Kidney (tissue), 14 donors: ENCODE measurements around the gene NEDD9. TPM values are rescaled to one million over a fixed set of nuclear protein-coding genes. Genes with fewer than 3 reads are reported as not detected.

Experiments
- DNase-seq, 5 donors: peaks; one replicate each; pipeline ENCODE4 v3.0.0-alpha.2; 2013 to 2020
- FAIRE-seq: peaks from 2 replicates; lab custom pipeline; 2012; peaks lifted over from hg19 to GRCh38; lab: Jason Lieb, UNC
- H3K27ac ChIP-seq, 2 donors: one replicate each; pipeline ENCODE4 v1.7.0; 2013; ENCODE audit warnings: low read depth in 2 of 2, low read length in 2 of 2, inconsistent platforms in 1 of 2
- H3K27me3 ChIP-seq: one replicate; pipeline ENCODE4 v1.7.1; 2013; ENCODE audit warnings: low read length, inconsistent platforms; ENCODE audit not compliant: control insufficient read depth, insufficient read depth
- H3K36me3 ChIP-seq, 3 donors: one replicate each; pipeline versions ENCODE4 v1.7.0 to v1.7.1; 2013; ENCODE audit warnings: low read length in 3 of 3, control low read depth in 1 of 3, inconsistent platforms in 1 of 3; ENCODE audit not compliant: insufficient read depth in 3 of 3, control insufficient read depth in 2 of 3
- H3K4me1 ChIP-seq, 3 donors: one replicate each; pipeline versions ENCODE4 v1.7.0 to v1.7.1; 2013; ENCODE audit warnings: low read length in 3 of 3, inconsistent platforms in 1 of 3, low read depth in 1 of 3; ENCODE audit not compliant: control insufficient read depth in 2 of 3, insufficient read depth in 2 of 3
- H3K4me3 ChIP-seq, 3 donors: one replicate each; pipeline versions ENCODE4 v1.7.0 to v1.8.1; 2013; ENCODE audit warnings: low read length in 3 of 3, control low read depth in 1 of 3, inconsistent platforms in 1 of 3
- H3K9ac ChIP-seq, 3 donors: one replicate each; pipeline versions ENCODE4 v1.7.0 to v1.7.1; 2013; ENCODE audit warnings: low read length in 3 of 3, control low read depth in 1 of 3, inconsistent platforms in 1 of 3
- H3K9me3 ChIP-seq, 3 donors: one replicate each; pipeline versions ENCODE4 v1.7.0 to v1.7.1; 2013; ENCODE audit warnings: low read length in 3 of 3, control low read depth in 1 of 3, inconsistent platforms in 1 of 3; ENCODE audit not compliant: control insufficient read depth in 2 of 3, insufficient read depth in 1 of 3
- intact Hi-C: fragments of 100-400 bp; cut with DNase I; formaldehyde crosslinking; loops from one replicate; pipeline ENCODE4 v1.11.1; 2022
- polyA plus RNA-seq: library from polyadenylated mRNA; stranded (reverse); fragments of 350-450 nt; fragmentation: Illumina TruSeq; extraction: RNeasy Lipid Tissue Mini Kit (QIAGEN cat#74804); gene quantifications from one replicate; pipeline ENCODE4 v1.2.3, GENCODE V29; 2014; ENCODE audit warnings: low read depth, low replicate concordance; ENCODE audit not compliant: insufficient read depth
- total RNA-seq: library from RNA; stranded (reverse); fragmentation: NEBNext Ultra II Directional; extraction: Animal tissue kit (Norgen Biotek cat#: 25700); gene quantifications from one replicate; pipeline ENCODE4 v1.2.1, GENCODE V29; 2021
- TF ChIP-seq, protein P1 (sequence below): IDR thresholded peaks from 3 replicates; pipeline ENCODE4 v1.5.1; 2012; ENCODE audit warnings: mild to moderate bottlenecking, moderate library complexity, borderline replicate concordance; ENCODE audit not compliant: insufficient read depth; ENCODE audit errors: extremely low read depth
- donor health status: control.
- donor health status: control.
- donor health status: control.
- donor health status: control.
- donor health status: control.
- donor health status: DM: yes; HTN: yes; CAD: no.
- donor health status: Normal renal cell carcinoma (clear cell type).

NEDD9 gene
- total and polyA plus RNA-seq, 2 donors from 2014 or later, result 19.2 to 101 TPM

GRCh38 chr6:11166948-11167347 is 65.5 kb downstream of the NEDD9 start:
- H3K27me3 ChIP-seq, result no peaks in the 10 kb centered on the region
- no peak overlapping the region for H3K27ac ChIP-seq
- no peaks in the 10 kb centered on the region for H3K9me3 ChIP-seq
- no peaks in the 10 kb centered on the region for H3K4me1 ChIP-seq
- H3K4me3 ChIP-seq, result no peak overlapping the region
- intact Hi-C loops, result no loop called here
- H3K36me3 ChIP-seq, result no peaks in the 10 kb centered on the region
- TF ChIP-seq, protein P1, sequence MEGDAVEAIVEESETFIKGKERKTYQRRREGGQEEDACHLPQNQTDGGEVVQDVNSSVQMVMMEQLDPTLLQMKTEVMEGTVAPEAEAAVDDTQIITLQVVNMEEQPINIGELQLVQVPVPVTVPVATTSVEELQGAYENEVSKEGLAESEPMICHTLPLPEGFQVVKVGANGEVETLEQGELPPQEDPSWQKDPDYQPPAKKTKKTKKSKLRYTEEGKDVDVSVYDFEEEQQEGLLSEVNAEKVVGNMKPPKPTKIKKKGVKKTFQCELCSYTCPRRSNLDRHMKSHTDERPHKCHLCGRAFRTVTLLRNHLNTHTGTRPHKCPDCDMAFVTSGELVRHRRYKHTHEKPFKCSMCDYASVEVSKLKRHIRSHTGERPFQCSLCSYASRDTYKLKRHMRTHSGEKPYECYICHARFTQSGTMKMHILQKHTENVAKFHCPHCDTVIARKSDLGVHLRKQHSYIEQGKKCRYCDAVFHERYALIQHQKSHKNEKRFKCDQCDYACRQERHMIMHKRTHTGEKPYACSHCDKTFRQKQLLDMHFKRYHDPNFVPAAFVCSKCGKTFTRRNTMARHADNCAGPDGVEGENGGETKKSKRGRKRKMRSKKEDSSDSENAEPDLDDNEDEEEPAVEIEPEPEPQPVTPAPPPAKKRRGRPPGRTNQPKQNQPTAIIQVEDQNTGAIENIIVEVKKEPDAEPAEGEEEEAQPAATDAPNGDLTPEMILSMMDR, result no peak
- no peak for FAIRE-seq
- H3K9ac ChIP-seq, result no peak overlapping the region
- DNase-seq, result no peak

DNA sequence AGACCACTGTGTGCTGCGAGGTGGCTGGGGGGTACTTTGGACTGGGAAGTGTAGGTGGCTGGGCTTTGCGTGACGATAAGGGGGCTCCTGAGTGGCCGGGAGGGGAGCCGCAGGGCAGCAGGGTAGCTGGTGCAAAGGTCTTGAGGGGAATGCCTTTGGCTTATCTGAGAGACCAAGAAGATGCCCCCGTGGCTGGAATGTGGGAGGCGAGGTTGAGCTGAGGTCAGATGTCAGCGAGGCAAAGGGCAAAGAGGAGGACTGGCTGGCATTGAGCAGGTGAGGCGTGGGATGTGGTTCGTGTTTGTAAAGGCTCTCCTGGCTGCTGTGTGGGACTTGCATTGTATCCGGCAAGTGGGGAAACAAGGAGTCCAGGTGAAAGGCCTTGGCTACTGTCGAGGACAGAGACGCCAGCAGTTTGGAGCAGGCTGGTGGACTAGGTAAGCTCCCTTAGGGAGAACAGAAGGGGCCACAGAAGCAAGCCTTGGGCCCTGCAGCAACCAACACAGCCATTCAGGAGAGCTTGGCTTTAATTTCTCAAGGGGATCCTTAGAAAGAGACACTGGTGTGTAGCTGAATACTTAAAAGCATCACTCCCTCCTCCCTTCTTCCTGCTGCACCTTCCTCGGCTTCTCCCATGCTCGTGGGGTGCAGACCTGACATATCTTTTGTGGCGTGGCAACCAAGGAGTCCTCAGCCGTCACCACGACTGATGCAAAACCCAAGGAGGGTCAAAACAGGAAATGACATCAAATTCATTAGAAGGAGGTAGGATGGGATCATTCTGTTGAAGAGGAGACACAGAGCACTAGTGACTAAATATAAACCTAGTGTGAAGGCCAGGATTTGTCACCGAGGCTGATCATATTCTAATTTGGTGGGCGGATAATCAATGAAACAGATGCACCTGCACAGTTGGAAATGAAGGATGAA is 67.5 kb downstream of the NEDD9 start:
- no peaks in the 10 kb centered on the region for H3K27me3 ChIP-seq
- no peaks in the 10 kb centered on the region for H3K36me3 ChIP-seq
- intact Hi-C loops, result no loop called here
- no peak overlapping the region for H3K4me3 ChIP-seq
- H3K27ac ChIP-seq, result no peak overlapping the region
- no peaks in the 10 kb centered on the region for H3K4me1 ChIP-seq
- H3K9ac ChIP-seq, result no peak overlapping the region
- H3K9me3 ChIP-seq, result no peaks in the 10 kb centered on the region
- DNase-seq (no peak), FAIRE-seq (no peak)
- TF ChIP-seq, protein P1, result no peak

GRCh38 chr6:11163932-11164331 is 68.5 kb downstream of the NEDD9 start:
- TF ChIP-seq, protein P1, result no peak
- Histone ChIP-seq H3K4me1 (no peaks in the 10 kb centered on the region), H3K27me3 (no peaks in the 10 kb centered on the region), H3K9ac (no peak overlapping the region), H3K9me3 (no peaks in the 10 kb centered on the region), H3K4me3 (no peak overlapping the region), H3K36me3 (no peaks in the 10 kb centered on the region), H3K27ac (no peak overlapping the region)
- FAIRE-seq (no peak), DNase-seq (no peak)
- intact Hi-C loops, result no loop called here
